Testis (tissue), 3 donors: ENCODE measurements around the gene PPFIBP1. TPM values are rescaled to one million over a fixed set of nuclear protein-coding genes. Genes with fewer than 3 reads are reported as not detected.
A peak's percentile ranks its signal among the peaks of the same experiment; 100 is the strongest.

Experiments used
- DNase-seq: peaks from one replicate; pipeline ENCODE4 v3.0.0-alpha.2; 2019
- H3K27ac ChIP-seq, 2 donors: fragments of 200-600 bp; sonication (generic); one replicate each; pipeline ENCODE4 v1.5.1; 2019
- H3K27me3 ChIP-seq: fragments of 200-600 bp; sonication (generic); one replicate; pipeline ENCODE4 v1.5.1; 2019
- H3K36me3 ChIP-seq: fragments of 200-600 bp; sonication (generic); one replicate; pipeline ENCODE4 v1.5.1; 2017; ENCODE audit warnings: low read depth; ENCODE audit errors: missing control alignments
- H3K4me1 ChIP-seq: fragments of 200-600 bp; sonication (generic); one replicate; pipeline ENCODE4 v1.5.1; 2019
- H3K4me3 ChIP-seq, 2 donors: fragments of 200-600 bp; sonication (generic); one replicate each; pipeline ENCODE4 v1.5.1; 2017 to 2019
- H3K9me3 ChIP-seq: fragments of 200-600 bp; sonication (generic); one replicate; pipeline ENCODE4 v1.5.1; 2017
- CTCF ChIP-seq, 3 experiments: fragments of 450-650 bp in 2 of 3; fragments of 200-600 bp in 1 of 3; sonication (generic) in 1 of 3; IDR thresholded peaks; one replicate each; pipeline ENCODE4 v1.5.1; 2016 to 2019; ENCODE audit warnings: antibody characterized with exemption in 3 of 3, mild to moderate bottlenecking in 2 of 3, moderate library complexity in 1 of 3
- POLR2A ChIP-seq: fragments of 450-650 bp; IDR thresholded peaks from one replicate; pipeline ENCODE4 v1.6.1; 2017; ENCODE audit warnings: antibody characterized with exemption, mild to moderate bottlenecking, moderate library complexity
- WGBS, 2 donors: methylation state at CpG; one replicate each; pipeline ENCODE4 v1.1.5; 2018; 5-methylcytosine and 5-hydroxymethylcytosine counted together
- intact Hi-C: fragments of 100-400 bp; cut with DNase I; formaldehyde crosslinking; loops from one replicate; pipeline ENCODE4 v1.15.1; 2023; ENCODE audit warnings: low total_unique reads
- polyA plus RNA-seq: library from polyadenylated mRNA; stranded (reverse); fragments of 350-450 nt; fragmentation: Illumina TruSeq; extraction: RNeasy Lipid Tissue Mini Kit (QIAGEN cat#74804); gene quantifications from one replicate; pipeline ENCODE4 v1.2.3, GENCODE V29; 2014; ENCODE audit warnings: low read depth, low replicate concordance; ENCODE audit not compliant: insufficient read depth
- total RNA-seq, 2 donors: library from RNA; depleted of rRNA; stranded (reverse); fragments of >200 nt; gene quantifications; one replicate each; pipeline ENCODE4 v1.2.3, GENCODE V29; 2016

PPFIBP1 gene
- total and polyA plus RNA-seq, 3 donors from 2014 or later, result 33.4 to 87.8 (median 75.3) TPM

- no peaks in the 10 kb centered on the region for H3K27me3 ChIP-seq
- H3K4me1 ChIP-seq, result peaks cover 62% of the 10 kb centered on the region
- H3K4me3 ChIP-seq, result no peak overlapping the region
- H3K9me3 ChIP-seq, result no peaks in the 10 kb centered on the region
- DNase-seq, result no peak
- 48 to 51% methylated on average over 9 of the region's 9 CpGs for WGBS, 2 donors
- intact Hi-C loops, result no loop called here
- H3K27ac ChIP-seq, result peak overlapping the region in 1 of 2 donors; percentile 75
- TF ChIP-seq POLR2A (no peak), CTCF (IDR thresholded peaks at IDR 0.05) (no peak)
- no peaks in the 10 kb centered on the region for H3K36me3 ChIP-seq
Measured at GRCh38 chr12:27551172-27551840, 27.3 kb downstream of the PPFIBP1 start.

GRCh38 chr12:27552235-27552634 is 28.2 kb downstream of the PPFIBP1 start:
- peaks cover 69% of the 10 kb centered on the region for H3K4me1 ChIP-seq
- DNase-seq, result no peak
- intact Hi-C loops, result no loop called here

GRCh38 chr12:27552886-27553560 is 29.0 kb downstream of the PPFIBP1 start:
- intact Hi-C loops, result no loop called here
- H3K27ac ChIP-seq, result peak overlapping the region; percentile 18 to 75
- H3K27me3 ChIP-seq, result no peaks in the 10 kb centered on the region
- H3K36me3 ChIP-seq, result no peaks in the 10 kb centered on the region
- DNase-seq, result peak; percentile 27
- no peak overlapping the region for H3K4me3 ChIP-seq
- no peaks in the 10 kb centered on the region for H3K9me3 ChIP-seq
- TF ChIP-seq POLR2A, result no peak
- no peak for TF ChIP-seq CTCF (IDR thresholded peaks at IDR 0.05)
- peaks cover 66% of the 10 kb centered on the region for H3K4me1 ChIP-seq
- WGBS, 2 donors, result 66 to 69% methylated on average over 8 of the region's 8 CpGs

More at GRCh38 chr12:27552235-27552634, 28.2 kb downstream of the PPFIBP1 start:
- 70 to 74% methylated on average over 6 of the region's 6 CpGs for WGBS, 2 donors
- Histone ChIP-seq H3K9me3 (no peaks in the 10 kb centered on the region), H3K27ac (peak overlapping the region in 1 of 2 donors; percentile 75), H3K36me3 (no peaks in the 10 kb centered on the region), H3K4me3 (no peak overlapping the region), H3K27me3 (no peaks in the 10 kb centered on the region)
- no peak for TF ChIP-seq POLR2A
- no peak for TF ChIP-seq CTCF (IDR thresholded peaks at IDR 0.05)

- intact Hi-C loops, result no loop called here
- H3K27ac ChIP-seq, result peak overlapping the region; percentile 31 to 75
- 66 to 86% methylated on average over 3 of the region's 3 CpGs for WGBS, 2 donors
- H3K9me3 ChIP-seq, result no peaks in the 10 kb centered on the region
- no peaks in the 10 kb centered on the region for H3K36me3 ChIP-seq
- no peaks in the 10 kb centered on the region for H3K27me3 ChIP-seq
- TF ChIP-seq POLR2A, result no peak
- TF ChIP-seq CTCF (IDR thresholded peaks at IDR 0.05), result no peak
- peaks cover 57% of the 10 kb centered on the region for H3K4me1 ChIP-seq
- H3K4me3 ChIP-seq, result no peak overlapping the region
- no peak for DNase-seq
Measured at GRCh38 chr12:27553941-27554340, 29.9 kb downstream of the PPFIBP1 start.
